KOPT-K1 (cell line): Measurements from ENCODE around the gene SCN8A.

Experiments
- H3K27ac ChIP-seq: fragments of 200-600 bp; sonication (generic); 2 replicates; pipeline ENCODE4 v1.5.1; 2016; ENCODE audit warnings: antibody characterized with exemption, mild to moderate bottlenecking, low read depth, low read length; ENCODE audit not compliant: poor library complexity, severe bottlenecking
- H3K36me3 ChIP-seq: fragments of 200-600 bp; sonication (generic); 2 replicates; pipeline ENCODE4 v1.5.1; 2017; ENCODE audit warnings: antibody characterized with exemption, mild to moderate bottlenecking, low read length, moderate library complexity; ENCODE audit not compliant: insufficient read depth
- H3K9me3 ChIP-seq: fragments of 200-600 bp; sonication (generic); 2 replicates; pipeline ENCODE4 v1.5.1; 2017; ENCODE audit warnings: antibody characterized with exemption, low read length, mild to moderate bottlenecking; ENCODE audit not compliant: insufficient read depth, poor library complexity, severe bottlenecking

The SCN8A gene

GRCh38 chr12:51699219-51699618 is 108.2 kb downstream of the SCN8A start:
- Histone ChIP-seq H3K36me3 (no peaks in the 10 kb centered on the region), H3K9me3 (no peaks in the 10 kb centered on the region), H3K27ac (no peak overlapping the region)

DNA sequence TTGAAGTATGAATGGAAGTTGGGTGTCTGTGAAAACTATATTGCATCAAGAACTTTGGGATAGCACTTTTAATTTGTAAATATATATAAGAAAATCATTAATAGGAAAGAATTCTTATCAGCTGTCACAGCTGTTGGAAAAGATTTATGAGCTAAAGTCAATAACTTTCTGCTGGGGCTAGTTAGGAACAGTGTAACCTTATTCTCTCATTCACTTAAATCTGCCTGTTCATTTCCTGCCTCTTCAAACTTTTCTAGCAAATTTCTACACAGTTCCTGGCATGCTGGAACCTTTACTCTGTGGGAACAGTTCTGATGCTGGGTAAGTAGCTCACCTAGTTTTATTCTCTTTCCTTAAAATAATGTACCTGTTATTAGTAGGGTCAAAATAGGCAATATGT is 109.9 kb downstream of the SCN8A start:
- no peak overlapping the region for H3K27ac ChIP-seq
- H3K9me3 ChIP-seq = no peaks in the 10 kb centered on the region
- H3K36me3 ChIP-seq = no peaks in the 10 kb centered on the region

DNA sequence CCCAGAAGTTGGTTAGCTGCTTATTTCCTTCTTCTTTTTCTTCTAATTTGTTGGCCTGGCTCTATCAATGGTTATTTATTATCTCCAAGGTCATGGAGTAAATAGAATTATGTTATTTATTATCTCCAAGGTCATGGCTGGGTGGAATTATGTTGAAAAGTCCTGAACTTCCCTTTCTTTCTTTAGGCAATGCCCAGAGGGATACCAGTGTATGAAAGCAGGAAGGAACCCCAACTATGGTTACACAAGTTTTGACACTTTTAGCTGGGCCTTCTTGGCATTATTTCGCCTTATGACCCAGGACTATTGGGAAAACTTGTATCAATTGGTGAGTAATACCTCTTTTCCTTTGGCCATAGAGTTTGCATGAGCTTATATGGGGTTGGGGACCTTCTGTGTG is 111.6 kb downstream of the SCN8A start:
- Histone ChIP-seq H3K27ac (no peak overlapping the region), H3K9me3 (no peaks in the 10 kb centered on the region), H3K36me3 (no peaks in the 10 kb centered on the region)

- no peaks in the 10 kb centered on the region for H3K36me3 ChIP-seq
- no peak overlapping the region for H3K27ac ChIP-seq
- no peaks in the 10 kb centered on the region for H3K9me3 ChIP-seq
Measured at GRCh38 chr12:51705450-51705849, 114.4 kb downstream of the SCN8A start.

DNA sequence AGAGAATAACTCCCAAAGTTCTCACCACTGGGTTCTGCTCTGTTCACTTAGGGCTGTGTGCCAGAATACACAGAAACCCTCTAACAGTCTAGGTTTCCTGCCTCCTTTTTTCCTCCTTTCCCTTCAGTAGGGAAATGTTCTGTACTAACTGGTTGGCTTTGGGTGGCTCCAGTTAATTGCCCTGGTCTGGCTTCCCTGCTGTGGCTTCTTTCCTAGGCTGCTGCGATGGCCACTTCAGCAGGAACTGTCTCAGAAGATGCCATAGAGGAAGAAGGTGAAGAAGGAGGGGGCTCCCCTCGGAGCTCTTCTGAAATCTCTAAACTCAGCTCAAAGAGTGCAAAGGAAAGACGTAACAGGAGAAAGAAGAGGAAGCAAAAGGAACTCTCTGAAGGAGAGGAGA is 115.2 kb downstream of the SCN8A start:
- H3K9me3 ChIP-seq = no peaks in the 10 kb centered on the region
- H3K36me3 ChIP-seq = no peaks in the 10 kb centered on the region
- H3K27ac ChIP-seq = no peak overlapping the region

- Histone ChIP-seq H3K27ac (no peak overlapping the region), H3K9me3 (no peaks in the 10 kb centered on the region), H3K36me3 (no peaks in the 10 kb centered on the region)
Measured at GRCh38 chr12:51714666-51715065, 123.6 kb downstream of the SCN8A start.

- Histone ChIP-seq H3K27ac (no peak overlapping the region), H3K9me3 (no peaks in the 10 kb centered on the region), H3K36me3 (no peaks in the 10 kb centered on the region)
Measured at GRCh38 chr12:51717326-51717925, 126.4 kb downstream of the SCN8A start.

- Histone ChIP-seq H3K36me3 (no peaks in the 10 kb centered on the region), H3K27ac (no peak overlapping the region), H3K9me3 (no peaks in the 10 kb centered on the region)
Measured at GRCh38 chr12:51721282-51721940, 130.4 kb downstream of the SCN8A start.

GRCh38 chr12:51722431-51722830 is 131.4 kb downstream of the SCN8A start:
- Histone ChIP-seq H3K27ac (no peak overlapping the region), H3K9me3 (no peaks in the 10 kb centered on the region), H3K36me3 (no peaks in the 10 kb centered on the region)

DNA sequence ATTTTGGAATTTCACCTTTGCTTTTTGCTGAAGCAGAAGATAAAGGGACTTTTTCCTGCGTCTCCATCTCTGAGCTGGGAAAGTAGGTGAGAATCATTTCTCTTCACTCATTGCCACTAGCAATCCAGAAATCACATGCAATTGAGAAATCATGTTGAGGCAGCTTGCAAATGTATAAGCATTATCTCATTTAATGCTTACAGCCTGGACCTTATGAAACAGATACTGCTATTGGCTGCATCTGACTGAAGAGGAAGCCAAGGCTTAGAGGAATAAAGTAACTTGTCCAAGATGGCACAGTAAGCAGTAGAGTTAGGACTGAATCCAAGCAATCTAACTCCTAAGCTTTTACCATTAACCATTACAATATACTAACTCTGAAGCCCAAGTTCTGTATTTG is 135.1 kb downstream of the SCN8A start:
- Histone ChIP-seq H3K9me3 (no peaks in the 10 kb centered on the region), H3K36me3 (no peaks in the 10 kb centered on the region), H3K27ac (no peak overlapping the region)

DNA sequence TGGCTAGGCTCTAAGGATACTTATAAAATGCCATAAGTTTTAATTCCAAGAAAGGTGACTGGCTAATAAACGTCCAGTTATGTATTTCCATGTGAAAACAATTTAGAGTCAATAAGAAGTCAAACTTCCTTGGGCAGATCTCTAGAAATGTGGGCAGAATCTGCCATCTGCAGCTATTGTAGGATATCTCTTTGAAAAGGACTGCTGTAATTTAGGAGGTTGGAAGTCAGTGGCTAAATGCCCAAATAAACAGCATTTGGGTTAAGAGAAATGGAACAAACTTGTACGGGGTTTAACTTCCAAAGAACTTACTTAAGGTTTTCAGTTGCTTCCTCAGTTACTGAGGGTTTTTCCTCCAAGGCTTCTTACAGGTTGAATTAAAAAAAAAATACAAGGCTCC is 135.9 kb downstream of the SCN8A start:
- H3K36me3 ChIP-seq = no peaks in the 10 kb centered on the region

GRCh38 chr12:51729331-51729730 is 138.3 kb downstream of the SCN8A start:
- H3K9me3 ChIP-seq = peaks cover 6% of the 10 kb centered on the region
- H3K27ac ChIP-seq = no peak overlapping the region
- no peaks in the 10 kb centered on the region for H3K36me3 ChIP-seq

More for the DNA sequence above, 135.9 kb downstream of the SCN8A start:
- H3K9me3 ChIP-seq = no peaks in the 10 kb centered on the region
- no peak overlapping the region for H3K27ac ChIP-seq

GRCh38 chr12:51730745-51731144 is 139.7 kb downstream of the SCN8A start:
- Histone ChIP-seq H3K36me3 (no peaks in the 10 kb centered on the region), H3K27ac (no peak overlapping the region), H3K9me3 (peaks cover 10% of the 10 kb centered on the region)

DNA sequence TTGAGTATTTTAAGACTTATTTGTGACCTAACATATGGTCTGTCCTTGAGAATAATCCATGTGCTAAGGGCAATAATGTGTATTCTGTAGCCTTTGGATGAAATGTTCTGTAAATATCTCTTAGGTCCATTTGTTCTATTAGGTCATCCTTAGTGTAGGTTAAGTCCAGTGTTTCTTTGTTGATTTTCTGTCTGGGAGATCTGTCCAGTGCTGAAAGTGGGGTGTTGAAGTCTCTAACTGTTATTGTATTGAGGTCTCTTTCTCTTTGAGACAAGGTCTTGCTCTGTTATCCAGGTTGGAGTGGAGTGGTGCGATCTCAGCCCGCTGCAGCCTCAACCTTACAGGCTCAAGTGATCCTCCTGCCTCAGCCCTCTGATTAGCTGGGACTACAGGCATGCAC is 149.5 kb downstream of the SCN8A start:
- Histone ChIP-seq H3K36me3 (no peaks in the 10 kb centered on the region), H3K27ac (no peak overlapping the region), H3K9me3 (peaks cover 22% of the 10 kb centered on the region)

DNA sequence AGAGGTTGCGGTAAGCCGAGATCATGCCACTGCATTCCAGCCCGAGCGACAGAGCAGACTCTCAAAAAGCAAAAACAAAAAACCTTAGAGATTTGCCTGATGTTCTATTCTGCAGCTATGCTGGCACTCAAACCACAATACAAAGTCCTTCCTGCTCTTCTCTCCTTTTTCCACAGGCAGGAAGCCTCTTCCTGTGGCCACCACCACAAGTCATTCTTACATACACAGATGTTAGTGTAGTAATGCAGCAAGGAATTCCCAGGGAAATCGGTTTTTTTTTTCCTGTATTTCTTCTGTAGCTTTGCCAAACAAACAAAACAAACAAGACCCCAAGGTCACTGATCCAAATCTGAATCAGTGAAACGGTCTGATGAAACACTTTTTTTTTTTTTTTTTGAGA is 153.2 kb downstream of the SCN8A start:
- Histone ChIP-seq H3K36me3 (no peaks in the 10 kb centered on the region), H3K9me3 (peaks cover 20% of the 10 kb centered on the region), H3K27ac (no peak overlapping the region)

GRCh38 chr12:51744957-51745356 is 153.9 kb downstream of the SCN8A start:
- H3K9me3 ChIP-seq = peaks cover 14% of the 10 kb centered on the region

More at GRCh38 chr12:51744957-51745356, 153.9 kb downstream of the SCN8A start:
- Histone ChIP-seq H3K27ac (no peak overlapping the region), H3K36me3 (no peaks in the 10 kb centered on the region)
